HG03439 (cell line): Measurements from ENCODE around the gene MTHFR.

Experiments
- ATAC-seq: cut with Tn5 transposase; IDR thresholded peaks from one replicate; pipeline ENCODE4 v1.9.1; 2021; ENCODE audit warnings: mild to moderate bottlenecking, moderate library complexity; ENCODE audit not compliant: unreplicated experiment

The MTHFR gene

DNA sequence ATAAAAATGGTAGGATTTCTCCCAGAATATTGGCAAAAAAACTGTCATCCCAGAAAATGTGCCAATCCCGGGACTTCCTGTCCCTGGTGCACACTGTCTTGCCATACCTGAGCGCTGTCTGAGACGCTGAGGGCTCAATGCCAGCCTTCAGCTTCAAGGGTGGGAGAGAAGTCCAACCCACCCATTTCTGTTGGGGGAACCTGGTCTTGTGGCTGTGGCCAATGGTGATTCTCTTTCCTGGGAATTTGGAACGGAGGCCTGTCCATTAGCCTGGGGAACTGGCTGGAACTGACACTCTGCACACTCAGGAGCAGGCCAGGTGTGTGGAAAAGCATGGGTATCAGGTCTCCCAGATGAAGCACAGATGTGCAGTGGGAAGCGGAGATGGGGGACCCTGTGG, 6.7 kb downstream of the MTHFR start:
- ATAC-seq: no peak

DNA sequence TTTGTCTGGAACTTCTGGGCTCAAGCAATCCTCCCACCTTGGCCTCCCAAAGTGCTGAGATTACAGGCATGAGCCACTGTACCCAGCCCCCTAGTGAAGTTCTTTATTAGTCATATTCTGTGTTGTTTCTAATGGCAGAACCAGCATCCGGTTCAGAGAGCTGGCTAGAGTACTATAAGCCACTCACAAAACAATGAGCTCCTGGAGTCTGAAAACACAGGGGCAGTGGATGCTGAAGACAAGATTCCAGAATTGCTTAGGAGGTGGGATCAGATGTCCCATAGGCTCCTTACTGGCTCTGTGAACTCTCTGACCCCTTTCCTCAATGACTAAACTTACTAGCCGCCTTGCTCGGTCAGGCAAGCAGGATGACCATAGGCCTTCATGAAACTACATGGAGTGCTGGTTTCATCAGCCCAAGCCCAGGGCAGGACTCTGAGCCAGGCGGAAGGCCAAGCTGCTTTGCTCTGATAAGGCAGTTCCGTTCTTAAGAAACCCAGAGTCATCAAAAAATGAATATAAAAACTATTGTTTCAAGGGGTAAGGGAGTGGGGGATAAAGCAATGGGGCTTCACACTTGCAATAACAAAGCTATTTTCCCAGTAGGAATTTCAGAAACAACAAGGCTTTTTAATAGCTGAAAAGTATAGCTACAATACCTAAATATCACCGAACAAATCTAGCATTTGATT, 8.1 kb downstream of the MTHFR start:
- ATAC-seq: no peak

DNA sequence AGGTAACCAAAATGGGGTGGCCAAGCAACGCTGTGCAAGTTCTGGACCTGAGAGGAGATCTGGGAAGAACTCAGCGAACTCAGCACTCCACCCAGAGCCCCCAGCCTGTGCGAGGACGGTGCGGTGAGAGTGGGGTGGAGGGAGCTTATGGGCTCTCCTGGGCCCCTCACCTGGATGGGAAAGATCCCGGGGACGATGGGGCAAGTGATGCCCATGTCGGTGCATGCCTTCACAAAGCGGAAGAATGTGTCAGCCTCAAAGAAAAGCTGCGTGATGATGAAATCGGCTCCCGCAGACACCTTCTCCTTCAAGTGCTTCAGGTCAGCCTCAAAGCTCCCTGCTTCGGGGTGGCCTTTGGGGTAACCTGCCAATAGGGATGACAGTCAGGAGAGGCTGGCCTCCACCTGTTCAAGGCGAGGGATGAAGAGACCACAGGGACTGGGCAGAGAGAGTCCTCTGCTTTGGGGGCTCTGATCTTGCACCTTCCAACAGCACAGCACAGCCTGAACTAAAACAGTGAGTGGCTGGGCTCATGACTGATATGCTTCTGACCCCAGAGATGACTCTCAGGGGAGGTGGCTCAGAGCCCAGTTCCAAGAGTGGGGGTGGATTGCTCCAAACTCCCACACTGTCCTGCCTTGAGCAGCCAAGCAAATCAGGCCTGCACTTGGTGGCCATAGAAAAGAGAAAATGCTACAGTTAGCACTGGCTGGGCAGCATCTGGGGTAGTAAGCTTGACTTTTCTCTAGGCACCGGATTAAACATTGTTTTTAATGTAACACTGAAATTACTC, 9.5 kb downstream of the MTHFR start:
- no peak for ATAC-seq

DNA sequence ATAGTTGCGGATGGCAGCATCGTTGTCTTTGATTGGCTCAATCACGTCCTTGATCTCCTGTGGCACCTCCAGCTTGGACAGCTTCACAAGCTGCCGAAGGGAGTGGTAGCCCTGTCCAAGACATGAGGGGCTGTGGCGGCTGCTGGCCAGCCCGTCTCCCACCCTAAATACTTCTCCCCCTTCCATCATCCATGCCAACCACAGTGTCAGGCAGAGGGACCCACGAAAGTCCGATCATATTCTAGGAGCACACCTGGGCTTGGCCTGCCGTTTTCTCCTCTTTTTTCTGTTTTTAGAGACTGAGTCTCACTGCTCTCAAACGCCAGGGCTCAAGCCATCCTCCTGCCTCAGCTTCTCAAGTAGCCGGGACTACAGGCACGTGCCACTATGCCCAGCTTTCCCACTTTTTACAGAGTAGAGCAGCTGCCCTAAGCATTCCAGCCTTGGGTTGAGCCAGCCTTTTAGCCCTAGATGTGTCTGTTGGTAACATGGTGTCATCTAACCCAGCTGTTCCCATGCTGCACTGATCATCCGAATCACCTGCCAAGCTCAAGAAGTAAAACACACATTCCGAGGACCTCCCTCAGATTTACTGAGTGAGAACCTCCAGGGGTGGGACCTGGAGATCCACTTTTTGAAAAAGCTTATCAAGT, 10.4 kb downstream of the MTHFR start:
- no peak for ATAC-seq

DNA sequence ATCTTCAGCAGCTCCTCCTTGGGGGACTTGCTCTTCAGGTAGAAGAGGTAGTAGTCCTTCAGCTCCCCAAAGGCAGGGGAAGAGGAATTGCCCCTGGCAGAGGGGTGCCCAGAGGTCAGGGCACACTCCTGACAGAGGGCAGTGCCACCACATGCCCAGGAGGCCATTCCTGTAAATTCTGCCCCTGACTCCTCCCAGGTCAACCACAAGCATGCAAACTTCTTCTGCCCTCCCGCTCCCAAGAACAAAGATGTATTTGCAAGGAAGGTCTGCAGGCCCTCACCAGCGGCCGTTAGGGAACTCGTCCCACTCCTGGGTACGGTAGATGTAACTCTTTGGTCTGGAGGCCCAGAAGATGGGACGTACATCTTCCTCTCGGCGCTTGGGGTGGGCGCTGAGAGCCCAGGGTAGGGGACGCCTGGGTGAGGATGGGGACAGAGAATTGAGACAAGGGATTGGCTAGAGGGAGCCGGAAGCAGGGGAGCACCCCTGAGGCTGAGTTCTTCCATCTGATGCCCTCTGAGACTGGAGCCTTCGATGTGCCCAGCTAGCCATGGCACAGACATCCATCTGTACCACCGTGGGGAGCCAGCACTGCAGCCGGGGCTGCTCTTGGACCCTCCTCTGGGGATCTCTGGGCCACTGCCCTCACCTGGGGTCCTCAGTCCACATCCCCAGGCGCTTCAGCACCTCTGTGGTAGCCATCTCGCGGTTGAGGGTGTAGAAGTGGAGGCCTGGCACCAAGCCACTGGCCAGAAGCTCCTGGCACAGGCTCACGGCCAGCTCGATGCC, 11.1 kb downstream of the MTHFR start:
- ATAC-seq: no peak

DNA sequence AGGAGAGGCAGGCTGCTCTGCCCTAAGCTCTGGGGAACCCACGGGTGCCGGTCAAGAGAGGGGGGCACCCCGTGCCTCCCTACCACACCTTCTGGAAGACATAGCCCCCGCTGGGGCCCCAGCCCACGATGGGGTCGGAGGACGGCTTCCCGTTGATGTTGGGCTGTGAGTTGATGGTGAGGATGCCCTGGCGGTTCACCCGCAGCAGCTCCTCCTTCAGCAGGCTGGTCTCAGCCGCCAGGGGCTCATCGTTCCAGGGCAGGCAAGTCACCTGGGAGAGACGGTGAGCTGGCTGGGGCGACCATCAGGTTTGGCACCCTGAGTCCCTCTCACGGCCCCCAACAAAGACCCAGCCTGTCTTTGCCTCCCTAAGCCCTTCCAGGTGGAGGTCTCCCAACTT, 11.9 kb downstream of the MTHFR start:
- no peak for ATAC-seq

DNA sequence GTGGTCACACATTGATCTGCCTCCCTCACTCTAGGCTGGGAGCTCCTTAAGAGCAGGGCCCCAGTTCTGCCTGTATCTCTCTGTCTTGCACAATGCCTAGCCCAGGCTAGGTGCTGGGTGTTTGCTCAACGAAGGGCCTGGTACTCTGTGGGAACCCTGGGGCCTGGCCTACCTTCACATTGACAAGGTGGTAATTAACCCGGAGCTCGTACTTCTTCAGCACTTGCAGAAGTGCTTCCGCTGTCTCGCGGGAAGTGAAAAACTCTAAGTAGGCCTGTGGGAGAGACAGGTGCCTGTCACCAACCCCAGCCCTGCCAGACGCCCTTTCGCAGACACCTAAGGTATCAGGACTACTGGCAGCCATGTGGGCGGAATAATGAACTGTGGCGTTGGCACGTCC, 13.7 kb downstream of the MTHFR start:
- ATAC-seq: no peak

DNA sequence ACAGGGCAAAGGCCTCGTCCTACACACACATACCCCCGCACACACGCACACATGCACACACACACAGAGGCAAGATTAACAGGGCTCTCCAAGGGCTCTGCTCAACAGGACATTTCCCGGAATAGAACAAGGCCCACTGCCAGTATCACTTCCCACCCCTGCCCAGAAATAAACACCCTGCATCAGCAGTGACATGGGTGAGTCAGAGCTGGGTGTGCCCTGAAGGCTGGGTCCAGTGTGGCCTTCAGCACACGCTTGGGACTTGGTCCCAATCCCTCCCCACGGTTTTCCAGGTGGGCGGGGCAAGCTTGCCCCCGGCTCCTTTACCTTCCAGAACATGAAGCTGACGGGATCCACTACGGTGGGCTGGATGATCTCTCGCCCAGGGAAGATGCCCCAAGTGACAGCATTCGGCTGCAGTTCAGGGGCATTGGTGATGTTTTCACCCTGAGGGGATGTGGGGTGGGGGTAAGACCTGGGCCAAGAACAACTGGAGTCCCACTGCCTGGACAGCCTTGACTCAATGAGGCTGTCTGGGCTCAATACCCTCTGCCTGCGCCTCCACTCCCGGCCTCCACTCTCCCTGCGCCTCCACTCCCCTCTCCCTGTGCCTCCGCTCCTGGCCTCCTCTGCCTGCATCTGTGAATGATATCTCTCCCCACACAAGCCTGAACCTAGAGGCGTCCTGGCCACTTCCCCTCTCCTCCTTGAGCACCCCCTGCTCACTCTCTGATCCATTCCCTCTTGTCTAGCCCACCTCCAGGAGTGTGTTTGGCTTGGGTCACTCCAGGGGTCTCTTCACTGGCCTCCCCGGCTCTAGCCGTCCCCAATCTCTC, 14.7 kb downstream of the MTHFR start:
- no peak for ATAC-seq

DNA sequence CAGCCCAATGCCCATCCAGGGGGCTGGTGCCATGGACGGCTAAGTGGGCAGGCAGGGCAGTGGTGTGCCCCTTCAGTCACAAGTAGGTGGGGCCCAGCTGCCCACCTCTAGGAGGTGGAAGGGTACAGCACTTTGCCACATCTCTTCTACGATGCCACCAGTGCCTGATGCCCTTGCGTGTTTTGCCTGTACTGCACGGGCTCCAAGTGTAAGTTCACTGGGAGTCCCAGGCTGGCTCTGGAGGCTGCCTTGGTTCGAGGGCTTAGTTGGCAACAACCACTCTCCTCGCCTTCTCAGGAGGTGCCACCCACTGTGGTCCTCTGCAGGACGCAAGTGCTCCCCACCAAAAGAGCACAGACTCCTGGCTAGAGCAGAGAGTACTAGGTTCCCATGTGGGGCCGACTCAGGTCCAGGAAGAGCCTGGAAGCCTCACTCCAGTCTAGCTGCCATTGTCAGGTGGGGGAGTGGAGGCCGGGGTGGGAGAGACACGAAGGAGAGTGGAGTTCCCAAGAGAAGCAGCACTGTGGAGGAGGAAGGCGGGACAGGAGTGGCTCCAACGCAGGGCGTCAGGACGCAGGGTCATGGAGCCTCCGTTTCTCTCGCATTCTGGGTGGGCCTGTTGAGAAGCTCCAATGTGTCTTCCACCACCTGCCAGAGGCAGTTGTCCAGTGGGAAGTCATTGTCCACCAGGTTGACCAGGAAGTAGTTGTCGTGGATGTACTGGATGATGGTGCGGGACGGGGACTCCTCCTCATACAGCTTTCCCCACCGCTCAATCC, 15.5 kb downstream of the MTHFR start:
- no peak for ATAC-seq

DNA sequence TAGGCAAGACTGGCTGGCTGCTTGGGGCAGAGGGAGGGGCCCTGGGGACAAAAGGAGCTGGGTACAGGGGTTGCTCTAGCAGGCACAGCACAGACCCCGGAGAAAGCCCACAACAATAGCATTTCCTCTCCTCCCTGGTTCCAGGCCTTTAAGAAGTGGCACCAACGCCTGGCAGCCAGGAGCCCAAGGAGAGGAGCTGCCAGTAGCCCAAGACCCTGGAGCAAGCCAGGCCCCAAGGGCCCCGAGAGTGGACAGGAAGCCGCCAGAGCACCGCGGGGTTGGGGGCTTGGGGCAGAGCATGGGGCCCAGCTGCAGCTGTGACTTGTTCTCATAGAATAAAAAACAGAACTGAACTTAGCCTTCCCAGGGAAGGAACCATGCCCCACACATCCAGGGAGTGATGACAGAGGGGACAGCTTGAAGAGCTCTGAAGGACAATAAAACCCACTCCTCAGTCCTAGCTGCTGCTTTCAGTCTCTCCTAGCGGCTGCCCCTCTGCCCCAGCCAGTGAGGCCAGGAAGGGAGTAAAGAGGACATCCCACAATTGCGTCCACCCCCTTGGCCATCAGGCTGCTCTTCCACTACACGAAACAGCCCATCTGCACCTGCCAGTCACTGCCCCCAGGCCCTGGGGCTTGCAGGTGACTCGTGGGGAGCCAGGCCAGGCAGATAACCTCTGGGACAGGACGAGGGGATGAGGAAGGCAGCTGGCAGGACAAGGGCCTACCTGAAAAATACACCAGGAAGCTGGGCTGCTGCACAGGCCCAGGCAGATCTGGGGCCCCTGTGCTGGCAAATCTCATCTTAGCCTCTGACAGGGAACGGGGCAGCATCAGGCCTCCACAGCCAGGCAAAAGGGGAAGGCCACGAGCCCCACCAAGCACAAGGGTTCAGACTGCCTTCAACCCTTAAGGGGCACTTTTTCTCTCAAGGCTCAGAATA, 16.4 kb downstream of the MTHFR start:
- no peak for ATAC-seq

DNA sequence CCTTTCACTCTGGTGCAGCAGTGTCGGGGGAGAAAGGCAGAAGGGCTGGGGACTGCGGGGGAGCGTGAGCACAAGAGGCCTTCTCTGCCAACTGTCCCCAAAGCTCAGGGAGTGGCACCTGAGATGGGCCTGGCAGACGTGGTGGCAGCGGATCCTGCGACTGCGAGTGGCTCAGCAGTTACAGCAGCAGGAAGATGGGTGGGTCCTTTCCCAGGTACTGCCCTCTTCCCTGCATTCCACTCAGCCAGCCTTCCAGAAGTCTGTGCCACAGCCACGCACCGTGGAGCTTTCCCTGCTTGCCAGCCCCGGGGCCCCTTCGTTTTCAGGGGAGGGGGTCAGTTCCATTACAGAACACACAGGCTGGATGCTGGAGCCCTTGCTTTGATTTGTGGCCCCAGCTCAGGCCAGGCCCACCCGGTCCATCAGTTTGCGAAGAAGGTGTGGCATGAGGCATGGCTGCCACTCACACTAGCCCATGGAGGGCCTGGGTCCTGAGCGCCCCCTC, 17.2 kb downstream of the MTHFR start:
- ATAC-seq: no peak

DNA sequence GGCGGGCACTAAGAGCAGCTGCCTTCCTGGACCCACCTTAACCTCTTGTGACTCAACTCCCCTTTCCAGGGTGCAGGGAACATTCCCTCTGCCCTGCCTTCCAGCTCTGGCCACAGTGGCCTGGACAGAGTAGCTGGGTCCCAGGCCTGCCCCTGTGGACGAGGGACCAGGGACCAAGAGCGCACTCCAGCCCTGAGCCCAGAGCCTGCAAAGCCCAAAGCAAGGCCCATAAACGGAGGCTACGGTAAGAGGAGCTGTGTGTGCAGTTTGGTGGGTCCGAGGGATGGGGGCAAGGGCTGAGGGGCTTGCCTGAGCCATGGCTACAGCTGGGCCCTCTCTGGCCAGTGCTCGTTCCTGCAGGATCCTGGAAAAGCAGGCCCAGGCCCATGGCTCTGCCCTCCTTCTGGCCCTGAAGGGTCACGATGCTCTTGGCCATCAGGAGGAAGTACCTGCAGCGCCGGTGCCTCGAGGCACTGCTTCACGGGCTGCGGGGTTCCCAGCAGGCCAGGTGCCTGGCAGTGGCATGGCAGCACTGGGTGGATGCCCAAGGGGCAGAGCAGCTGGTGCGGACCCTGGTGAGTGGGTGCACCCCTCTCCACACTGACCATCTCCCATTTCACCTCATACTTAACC, 17.8 kb downstream of the MTHFR start:
- ATAC-seq: no peak

DNA sequence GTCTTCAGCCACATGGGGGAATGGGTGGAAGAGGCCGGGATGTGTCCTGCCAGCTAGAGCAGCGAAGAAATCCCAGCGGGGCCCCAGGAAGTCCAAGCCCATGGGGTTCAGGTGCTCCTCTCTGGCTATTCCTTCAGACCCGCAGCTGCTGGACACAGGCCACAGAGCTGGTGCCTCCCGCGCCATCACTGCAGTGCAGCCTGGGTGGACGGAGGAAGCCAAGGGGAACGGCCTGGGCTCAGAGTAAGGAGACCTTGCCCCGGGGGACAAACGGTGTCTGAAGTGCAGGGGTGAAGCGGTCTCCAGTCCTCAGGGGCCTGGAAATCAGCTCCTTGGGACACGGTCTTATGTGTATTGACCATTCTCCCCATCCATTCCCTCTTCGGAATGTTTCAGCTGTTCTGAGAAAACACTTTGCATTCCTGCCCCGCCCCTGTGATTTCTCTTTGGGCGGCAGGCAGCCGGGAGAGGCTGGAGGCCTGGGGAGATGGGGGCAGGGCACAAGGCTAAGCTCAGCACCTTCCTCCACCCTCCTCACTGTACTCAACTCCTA, 18.4 kb downstream of the MTHFR start:
- ATAC-seq: no peak

DNA sequence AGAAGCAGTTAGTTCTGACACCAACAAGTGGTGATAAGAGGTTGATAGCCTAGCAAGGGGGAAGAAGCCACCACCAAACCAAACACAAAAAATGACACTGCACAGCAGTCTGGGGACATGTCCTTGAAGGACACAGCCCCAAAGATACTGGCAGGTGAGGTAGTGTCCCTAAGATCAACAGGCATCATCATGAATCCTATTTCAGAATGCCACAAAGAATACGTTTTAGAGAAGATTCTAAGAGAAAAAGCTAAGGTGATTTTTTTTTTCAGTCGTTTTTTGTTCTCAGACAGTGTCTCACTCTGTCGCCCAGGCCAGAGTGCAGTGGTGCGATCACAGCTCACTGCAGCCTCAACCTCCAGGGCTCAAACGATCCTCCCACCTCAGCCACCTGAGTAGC, 19.6 kb downstream of the MTHFR start:
- ATAC-seq: no peak

DNA sequence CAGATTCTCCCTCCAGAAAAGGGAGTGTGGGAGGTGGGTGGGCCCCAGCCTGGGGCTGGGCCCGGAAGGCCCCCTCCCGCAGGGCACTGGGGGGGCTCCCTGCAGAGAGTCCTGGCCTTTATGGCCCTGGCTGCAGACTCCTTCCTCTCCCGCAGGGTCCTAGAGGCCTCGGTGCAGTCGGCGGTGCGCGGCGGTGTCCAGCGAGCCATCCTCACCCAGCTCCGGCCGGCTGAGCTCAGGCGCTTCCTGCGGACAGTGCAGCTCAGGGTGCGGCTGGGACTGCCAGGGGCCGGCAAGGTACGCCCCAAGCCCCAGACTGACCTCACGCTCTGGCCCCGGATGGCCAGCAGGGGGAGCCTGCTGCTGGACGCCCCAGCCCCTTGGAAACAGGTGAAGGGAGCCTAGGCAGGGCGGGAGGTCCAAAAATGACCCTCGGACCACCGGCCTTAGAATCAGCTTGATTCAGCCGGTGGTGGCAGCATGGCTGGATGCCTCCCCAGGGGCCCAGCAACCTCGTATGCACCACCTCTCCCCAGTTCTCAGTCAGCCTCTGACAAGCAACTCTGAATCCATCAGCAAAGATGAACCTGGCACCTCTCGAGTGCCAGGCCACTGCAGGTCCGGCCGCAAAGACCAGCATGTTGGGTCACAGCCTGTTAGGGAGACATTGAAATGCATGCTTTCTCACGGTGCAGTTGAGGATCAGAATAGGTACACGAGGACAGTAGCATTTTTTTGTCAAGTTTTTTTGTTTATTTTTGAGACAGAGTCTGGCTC, 20.6 kb downstream of the MTHFR start:
- no peak for ATAC-seq

DNA sequence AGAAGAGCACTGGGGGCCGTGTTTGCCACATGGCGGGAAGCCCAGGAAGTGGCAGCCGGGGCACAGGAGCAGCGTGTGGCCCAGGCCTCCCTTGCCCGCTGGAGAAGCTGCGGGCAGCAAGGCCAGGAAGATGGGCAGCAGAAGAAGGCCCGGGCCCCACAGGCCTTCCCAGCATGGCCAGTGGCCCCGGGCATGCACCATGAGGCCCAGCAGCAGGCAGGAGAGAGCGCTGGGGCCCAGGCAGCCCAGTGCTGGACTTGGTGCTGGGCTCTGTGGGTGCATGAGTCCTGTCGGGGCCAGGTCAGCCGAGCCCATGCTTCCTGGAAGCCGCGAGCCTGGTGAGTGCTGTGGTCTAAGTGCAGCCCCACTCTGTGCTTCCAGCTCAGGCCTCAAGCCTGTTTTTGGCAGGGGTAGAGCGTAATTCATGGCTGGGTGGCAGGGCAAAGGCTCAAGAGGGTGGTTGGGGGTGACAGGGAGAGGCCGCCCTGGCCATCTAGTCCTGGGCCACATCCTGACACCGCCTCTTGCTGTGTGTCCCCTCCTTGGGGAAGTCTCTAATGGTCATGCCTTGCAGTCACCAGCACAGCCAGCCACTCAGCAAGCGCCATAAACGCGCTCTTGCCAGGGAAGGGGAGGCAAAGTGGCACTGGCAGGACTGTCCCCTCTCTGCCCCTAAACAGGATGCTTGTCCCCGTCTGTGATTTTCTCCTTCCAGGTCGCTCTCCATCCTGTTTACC, 21.3 kb downstream of the MTHFR start:
- no peak for ATAC-seq
